HG03521 (cell line): Measurements from ENCODE around the gene GMFB.

Experiments
- ATAC-seq: cut with Tn5 transposase; IDR thresholded peaks from one replicate; pipeline ENCODE4 v1.9.1; 2021; ENCODE audit warnings: mild to moderate bottlenecking, moderate library complexity; ENCODE audit not compliant: unreplicated experiment

Gene GMFB

GRCh38 chr14:54488646-54489317 lies at the start of gene GMFB:
TSS of gene GMFB (minus strand) at chr14:54488980. CDS start at chr14:54488927, 53 bp downstream.
- peak; percentile 94 for ATAC-seq

GRCh38 chr14:54538055-54538454 lies 49.3 kb upstream of the GMFB start:
- no peak for ATAC-seq

GRCh38 chr14:54537651-54538050 lies 48.9 kb upstream of the GMFB start:
- ATAC-seq = no peak

GRCh38 chr14:54535646-54536045 lies 46.9 kb upstream of the GMFB start:
- ATAC-seq = no peak

- ATAC-seq = no peak
These were observed 46.3 kb upstream of the GMFB start for GRCh38 chr14:54535126-54535525.

- ATAC-seq = peak; percentile 21
These were observed 44.3 kb upstream of the GMFB start for GRCh38 chr14:54533100-54533499.

GRCh38 chr14:54532111-54533012 lies 43.6 kb upstream of the GMFB start:
- peak; percentile 85 for ATAC-seq

- no peak for ATAC-seq
These were observed 41.0 kb upstream of the GMFB start for GRCh38 chr14:54529811-54530210.

GRCh38 chr14:54528973-54529372 lies 40.2 kb upstream of the GMFB start:
- no peak for ATAC-seq

GRCh38 chr14:54524410-54524809 lies 35.6 kb upstream of the GMFB start:
- no peak for ATAC-seq

- ATAC-seq = no peak
These were observed 27.9 kb upstream of the GMFB start for GRCh38 chr14:54516709-54517108.

- no peak for ATAC-seq
These were observed 26.9 kb upstream of the GMFB start for GRCh38 chr14:54515670-54516069.

- no peak for ATAC-seq
These were observed 23.6 kb upstream of the GMFB start for GRCh38 chr14:54512393-54512792.

- peak; percentile 97 for ATAC-seq
These were observed 21.0 kb upstream of the GMFB start, which contains the start of gene CGRRF1 for GRCh38 chr14:54509546-54510501. TSS of gene CGRRF1 (plus strand) at chr14:54509906. CDS start at chr14:54509960, 54 bp downstream.

GRCh38 chr14:54503486-54503885 lies 14.7 kb upstream of the GMFB start:
- no peak for ATAC-seq

- no peak for ATAC-seq
These were observed 13.8 kb upstream of the GMFB start for GRCh38 chr14:54502602-54503001.

- ATAC-seq = no peak
These were observed 12.7 kb upstream of the GMFB start for GRCh38 chr14:54501480-54501879.

GRCh38 chr14:54500744-54501143 lies 12.0 kb upstream of the GMFB start:
- no peak for ATAC-seq

- ATAC-seq = no peak
These were observed 9.8 kb upstream of the GMFB start for GRCh38 chr14:54498579-54498978.

- ATAC-seq = no peak
These were observed 9.3 kb upstream of the GMFB start for GRCh38 chr14:54498095-54498531.

GRCh38 chr14:54497224-54497623 lies 8.4 kb upstream of the GMFB start:
- ATAC-seq = no peak
